GM08714 (cell line): ENCODE results near the gene PRR16.

ENCODE experiments used
- H3K4me3 ChIP-seq: fragments of 200-500 bp; sonication (Bioruptor generic); 2 replicates; pipeline ENCODE4 v1.5.1; 2014; ENCODE audit warnings: mild to moderate bottlenecking, low read length, inconsistent platforms
- ZNF274 ChIP-seq: IDR thresholded peaks from 2 replicates; pipeline ENCODE4 v1.6.1; 2012; ENCODE audit warnings: mild to moderate bottlenecking, low read depth, low read length

Gene PRR16

DNA sequence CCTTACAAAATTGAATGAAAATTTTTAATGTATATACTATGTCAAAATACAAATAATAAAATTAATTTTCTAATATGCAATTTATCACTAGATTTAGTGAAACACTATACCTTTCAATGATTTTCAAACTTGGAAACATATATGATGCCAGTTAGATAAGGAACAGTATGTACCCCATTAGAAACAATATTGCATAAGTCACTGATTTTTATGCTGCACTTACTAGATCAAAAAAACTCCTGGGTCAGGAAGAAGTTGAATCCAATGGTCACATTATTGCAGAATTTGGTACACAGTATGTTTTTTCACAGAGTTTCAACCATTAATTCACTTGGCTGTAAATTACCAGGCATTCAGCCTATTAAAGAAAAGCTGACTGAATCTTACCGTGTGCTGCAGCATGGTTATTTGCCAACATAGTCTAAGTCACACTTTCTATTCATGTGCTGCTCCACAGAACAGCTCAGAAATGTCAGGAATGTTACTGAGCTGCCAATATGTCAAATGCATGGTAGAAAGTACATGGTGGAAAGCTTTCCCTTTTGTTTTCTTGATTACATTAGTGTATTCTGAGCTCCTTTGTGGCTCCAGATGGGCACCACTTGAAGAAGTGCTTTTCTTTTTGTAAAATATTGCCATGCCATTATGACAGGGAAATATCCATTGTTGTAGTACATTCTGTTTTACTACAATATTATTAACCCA lies 9.9 kb upstream of the PRR16 start:
- TF ChIP-seq ZNF274 = no peak
- H3K4me3 ChIP-seq = no peak overlapping the region

DNA sequence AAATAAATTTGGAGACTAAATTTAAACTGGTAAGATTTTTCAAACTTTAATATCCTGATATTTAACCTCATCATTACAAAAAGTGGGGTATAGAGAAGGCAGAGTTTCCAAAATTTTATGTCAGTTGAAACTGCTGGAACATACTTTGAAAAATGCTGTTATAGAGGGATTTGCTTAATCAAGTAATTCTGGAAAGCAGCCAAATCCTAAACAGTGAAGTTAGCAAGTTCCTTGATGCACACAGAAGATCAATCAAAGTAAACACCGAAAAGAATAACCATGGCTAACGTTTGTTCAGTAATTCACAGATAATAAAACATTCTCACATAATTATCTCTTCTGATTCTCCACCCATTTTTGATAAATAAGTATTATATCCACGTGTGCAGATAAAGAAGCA lies 8.1 kb upstream of the PRR16 start:
- no peak for TF ChIP-seq ZNF274
- H3K4me3 ChIP-seq = no peak overlapping the region

DNA sequence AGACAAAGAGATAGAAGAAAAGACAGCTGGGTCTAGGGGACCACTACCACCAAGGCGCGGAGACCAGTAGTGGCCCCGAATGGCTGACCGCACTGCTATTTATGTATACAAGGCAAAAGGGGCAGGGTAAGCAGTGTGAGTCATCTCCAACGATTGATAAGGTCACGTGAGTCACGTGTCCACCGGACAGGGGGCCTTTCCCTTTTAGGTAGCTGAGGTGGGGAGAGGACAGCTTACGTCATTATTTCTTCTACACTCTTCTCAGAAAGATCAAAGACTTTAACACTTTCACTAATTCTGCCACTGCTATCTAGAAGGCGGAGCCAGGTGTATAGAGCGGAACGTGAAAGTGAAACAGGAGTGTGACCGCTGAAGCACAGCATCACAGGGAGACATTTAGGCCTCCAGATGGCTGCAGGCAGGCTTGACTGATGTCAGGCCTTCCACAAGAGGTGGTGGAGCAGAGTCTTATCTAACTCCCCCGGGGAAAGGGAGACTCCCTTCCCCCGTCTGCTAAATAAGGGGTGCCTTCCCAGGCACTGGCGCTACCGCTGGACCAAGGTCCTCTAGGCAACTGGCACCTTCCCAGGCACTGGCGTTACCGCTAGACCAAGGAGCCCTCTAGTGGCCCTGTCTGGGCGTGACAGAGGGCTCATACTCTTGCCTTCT lies 6.1 kb upstream of the PRR16 start:
- peak overlapping the region; percentile 29; the same call in 1 of the 2 replicates for H3K4me3 ChIP-seq
- TF ChIP-seq ZNF274 = no peak

DNA sequence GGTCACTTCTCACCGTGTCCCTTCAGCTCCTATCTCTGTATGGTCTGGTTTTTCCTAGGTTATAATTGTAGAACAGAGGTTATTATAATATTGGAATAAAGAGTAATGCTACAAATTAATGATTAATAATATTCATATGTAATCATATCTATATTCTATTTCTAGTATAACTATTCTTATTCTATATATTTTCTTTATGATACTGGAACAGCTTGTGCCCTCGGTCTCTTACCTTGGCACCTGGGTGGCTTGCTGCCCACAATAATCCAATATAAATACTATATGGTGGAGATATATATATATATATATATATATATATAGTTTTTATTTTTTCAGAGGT lies 5.6 kb upstream of the PRR16 start:
- peak overlapping the region; percentile 29; the same call in 1 of the 2 replicates for H3K4me3 ChIP-seq

DNA sequence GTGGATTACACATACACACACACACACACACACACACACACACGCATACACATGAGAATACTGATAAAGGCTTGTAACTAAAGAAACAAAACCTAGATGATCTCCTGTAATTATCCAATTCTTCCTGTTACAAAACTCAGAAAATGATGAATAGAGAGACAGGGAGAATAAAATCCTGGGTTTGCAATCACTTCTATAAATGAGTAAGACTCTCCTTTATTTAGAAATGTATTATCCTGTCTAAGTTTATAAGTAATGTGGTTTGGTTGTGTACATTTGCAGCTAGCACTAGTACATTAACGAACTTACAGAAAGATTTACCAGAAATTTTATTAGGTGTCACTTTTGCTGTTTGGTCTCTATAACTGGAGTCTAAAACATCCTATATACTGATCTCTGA lies 2.8 kb upstream of the PRR16 start:
- no peak for TF ChIP-seq ZNF274
- H3K4me3 ChIP-seq = no peak overlapping the region

DNA sequence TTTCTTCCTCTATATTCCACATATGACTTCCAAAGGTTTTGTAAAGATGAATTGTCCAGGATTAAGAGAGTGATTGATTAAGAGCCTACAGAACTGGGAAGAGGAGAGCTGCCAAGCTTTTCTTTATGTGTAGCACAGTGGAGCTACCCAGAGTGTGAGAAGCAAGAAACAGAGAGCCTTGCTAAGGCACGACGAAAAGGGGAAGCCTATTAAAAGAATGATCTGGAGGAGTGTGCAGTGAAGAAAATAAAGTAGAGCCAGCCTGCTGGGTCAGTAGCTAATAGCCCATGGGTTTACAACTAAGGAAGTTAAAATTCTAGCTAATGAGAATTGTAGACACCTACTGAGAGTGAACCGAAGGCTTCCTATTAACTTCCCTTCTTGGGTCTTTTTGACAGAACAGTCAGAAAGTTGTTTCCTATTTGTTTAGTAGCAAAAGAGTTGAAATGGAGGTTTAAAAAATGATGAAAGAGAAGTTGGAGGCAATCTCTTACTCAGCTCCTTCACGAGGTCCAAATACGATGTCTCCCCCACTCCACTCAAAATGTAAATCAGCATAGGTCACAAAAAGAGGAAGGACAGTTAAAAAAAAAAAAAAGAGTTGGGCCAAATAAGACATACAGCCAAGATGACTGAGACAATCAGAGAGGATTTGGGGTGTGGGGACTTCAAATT lies 957 bp upstream of the PRR16 start:
- no peak for TF ChIP-seq ZNF274
- H3K4me3 ChIP-seq = no peak overlapping the region

DNA sequence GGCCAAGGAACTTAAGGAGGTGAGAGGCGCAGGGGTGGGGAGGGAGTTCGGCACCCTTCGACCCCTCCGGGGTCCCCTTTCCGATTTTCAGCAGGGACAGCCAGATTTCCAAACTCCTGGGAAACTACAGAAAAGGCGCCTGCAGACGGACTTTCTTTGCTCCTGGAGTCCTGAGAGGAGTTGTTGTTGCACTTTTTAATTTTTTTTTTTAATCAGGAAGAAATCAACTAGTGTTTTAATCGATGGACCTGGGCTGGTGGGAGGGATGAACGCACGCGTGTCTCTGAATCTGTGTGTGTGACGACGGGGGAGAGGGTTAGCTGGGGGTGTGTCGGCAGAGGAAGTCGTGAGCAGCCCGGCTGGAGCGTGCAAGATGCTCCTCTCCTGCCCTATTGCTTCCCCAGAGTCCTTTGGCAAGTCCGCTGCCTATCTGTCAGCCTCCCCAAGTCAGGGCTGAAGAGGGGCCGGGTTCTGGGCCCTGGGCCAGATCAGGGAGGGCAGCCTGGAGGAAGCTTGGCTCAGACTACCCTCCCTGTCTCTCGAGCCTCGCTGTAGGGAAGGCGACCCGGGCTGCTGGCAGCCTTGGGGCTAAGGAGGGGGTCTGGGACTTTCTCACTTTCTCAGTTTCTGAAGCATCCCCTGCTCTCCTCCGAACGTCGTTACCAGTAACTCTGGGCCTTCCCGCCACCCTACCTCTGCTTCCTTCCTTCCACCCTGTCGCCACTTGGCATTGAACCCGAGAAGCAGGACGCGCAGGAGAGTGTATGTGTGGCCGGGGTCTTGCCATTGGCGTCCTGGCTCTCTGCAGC lies 731 bp downstream of the PRR16 start:
- TF ChIP-seq ZNF274 = no peak
- peak overlapping the region; percentile 39; the same call in 1 of the 2 replicates for H3K4me3 ChIP-seq

DNA sequence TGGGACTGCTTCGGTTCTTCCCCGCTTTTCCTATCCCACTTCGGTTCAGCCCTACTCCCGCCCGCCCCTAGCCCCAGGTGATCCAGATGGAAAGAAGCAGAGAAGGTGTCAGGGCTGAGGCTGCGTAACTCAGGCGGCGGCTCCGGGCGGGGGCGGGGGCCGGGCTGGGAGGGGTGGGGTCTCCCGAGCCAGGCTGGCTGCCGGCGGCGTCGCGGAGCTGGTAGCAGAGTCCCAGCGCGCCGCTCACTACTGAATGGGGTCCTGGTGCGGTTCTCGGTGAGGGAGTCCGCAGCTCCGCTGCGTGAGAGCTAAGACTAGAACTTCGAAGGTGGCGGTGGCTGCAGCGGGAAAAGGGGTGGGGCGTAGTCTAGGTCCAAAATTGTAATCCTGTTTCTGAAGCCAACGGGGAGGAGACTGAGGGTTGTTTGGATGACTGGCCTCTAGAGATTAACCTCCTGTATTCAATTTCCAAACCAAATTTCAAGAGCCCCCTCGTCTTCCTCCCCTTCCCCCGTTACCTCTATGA lies 1.4 kb downstream of the PRR16 start:
- no peak for TF ChIP-seq ZNF274
- peak overlapping the region; percentile 3; the same call in 1 of the 2 replicates for H3K4me3 ChIP-seq

DNA sequence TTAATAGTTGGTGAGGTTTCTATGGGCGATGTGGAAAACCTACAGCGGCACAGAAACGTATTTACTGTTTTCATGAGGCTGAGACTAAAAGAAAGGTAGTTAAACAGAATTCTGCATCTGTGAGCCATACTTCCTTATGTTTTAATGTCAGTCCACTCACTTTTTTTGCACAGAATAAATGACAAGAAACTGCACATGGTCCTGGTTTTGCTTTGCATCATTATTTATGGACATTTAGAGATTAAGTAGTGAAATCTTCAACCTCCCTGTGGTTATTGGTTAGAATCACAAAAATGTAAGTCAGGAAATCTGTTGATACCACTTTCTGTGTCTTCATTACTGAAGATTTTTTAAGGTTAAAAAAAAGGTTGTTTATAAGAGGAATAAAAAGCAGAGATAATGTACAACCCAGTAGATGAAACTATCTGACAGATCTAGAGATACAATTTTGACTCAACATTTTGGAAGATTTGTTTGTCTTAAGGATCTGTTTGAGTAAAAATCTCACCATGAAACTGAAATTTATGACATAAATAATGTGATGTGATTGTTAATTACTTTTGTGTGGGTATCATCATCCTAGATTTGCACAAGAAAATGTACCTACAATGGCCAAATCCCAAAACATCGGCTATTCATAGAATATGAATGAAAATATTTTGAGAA lies 2.4 kb downstream of the PRR16 start:
- H3K4me3 ChIP-seq = no peak overlapping the region
- no peak for TF ChIP-seq ZNF274

DNA sequence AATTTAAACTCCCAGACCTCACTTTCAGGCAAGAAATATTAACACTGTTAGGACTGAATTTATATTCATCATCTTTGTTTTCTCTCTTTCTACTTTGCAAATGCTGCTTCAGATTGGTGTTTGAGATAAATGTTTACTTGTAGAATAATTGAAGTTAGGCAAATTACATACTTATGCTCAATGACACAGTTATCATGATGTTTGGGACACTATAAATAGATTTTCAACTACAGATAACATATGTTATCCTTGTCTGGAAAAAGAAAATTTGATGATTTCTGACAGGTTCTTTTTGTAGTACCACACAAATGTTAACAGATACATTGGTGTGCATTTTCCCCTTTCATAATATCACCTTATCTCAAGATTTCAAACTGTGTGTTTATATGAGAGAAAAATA lies 7.9 kb downstream of the PRR16 start:
- no peak overlapping the region for H3K4me3 ChIP-seq
- TF ChIP-seq ZNF274 = no peak

DNA sequence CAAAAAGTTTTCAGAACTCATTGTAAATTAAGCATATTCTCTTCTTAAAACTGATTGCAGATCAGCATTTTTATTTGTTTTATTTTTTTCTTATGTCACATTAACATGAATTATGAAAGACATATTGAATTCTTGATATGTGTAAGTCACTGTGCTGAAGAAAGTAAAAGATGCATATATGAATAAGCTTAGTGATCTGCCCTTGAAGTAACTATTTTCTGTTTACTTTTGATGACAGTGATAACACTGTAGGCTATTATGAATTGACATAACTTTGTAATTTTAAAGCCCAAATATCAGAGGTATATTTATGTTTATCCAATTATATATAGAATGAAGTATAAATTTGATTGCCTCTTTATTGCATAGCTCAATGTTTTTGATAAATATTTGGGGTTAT lies 8.8 kb downstream of the PRR16 start:
- H3K4me3 ChIP-seq = no peak overlapping the region
- TF ChIP-seq ZNF274 = no peak

DNA sequence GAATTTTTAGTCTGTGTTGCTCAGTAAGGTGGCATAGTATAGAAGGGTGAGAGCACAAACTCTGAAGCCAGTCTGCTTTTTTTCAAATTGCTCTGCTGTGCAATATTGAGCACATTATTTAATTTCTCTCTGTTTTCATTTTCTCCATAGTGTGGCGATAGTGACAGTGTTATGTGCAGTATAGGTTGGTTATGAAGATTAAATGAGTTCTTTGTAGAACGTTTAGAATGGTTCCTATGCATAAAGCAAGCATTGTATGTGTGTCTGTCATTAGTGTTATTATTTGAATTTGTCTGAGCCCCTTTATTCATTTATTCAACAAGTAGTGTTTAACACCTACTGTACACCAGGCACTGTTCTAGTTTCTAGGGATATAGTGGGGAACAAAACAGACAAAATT lies 9.2 kb downstream of the PRR16 start:
- TF ChIP-seq ZNF274 = no peak
- no peak overlapping the region for H3K4me3 ChIP-seq

DNA sequence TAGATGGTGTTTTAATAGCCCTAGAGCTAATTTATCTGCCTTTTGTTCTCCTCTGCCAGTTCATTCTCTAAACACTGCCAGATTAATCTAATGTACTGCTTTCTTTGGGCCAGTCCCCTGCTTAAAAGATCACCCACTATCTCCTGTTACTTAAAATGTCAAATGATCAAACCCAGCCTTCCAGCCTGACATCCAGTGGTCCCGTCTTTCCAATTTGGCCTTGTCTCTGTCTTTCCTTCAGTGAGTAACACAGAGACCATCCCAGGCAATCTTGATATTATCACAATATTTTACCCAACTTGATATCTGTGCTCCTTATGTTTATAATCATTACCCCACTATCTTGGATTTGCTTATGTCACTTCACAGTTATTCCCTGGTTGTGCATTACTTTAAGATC lies 12.0 kb downstream of the PRR16 start:
- no peak overlapping the region for H3K4me3 ChIP-seq
- no peak for TF ChIP-seq ZNF274

DNA sequence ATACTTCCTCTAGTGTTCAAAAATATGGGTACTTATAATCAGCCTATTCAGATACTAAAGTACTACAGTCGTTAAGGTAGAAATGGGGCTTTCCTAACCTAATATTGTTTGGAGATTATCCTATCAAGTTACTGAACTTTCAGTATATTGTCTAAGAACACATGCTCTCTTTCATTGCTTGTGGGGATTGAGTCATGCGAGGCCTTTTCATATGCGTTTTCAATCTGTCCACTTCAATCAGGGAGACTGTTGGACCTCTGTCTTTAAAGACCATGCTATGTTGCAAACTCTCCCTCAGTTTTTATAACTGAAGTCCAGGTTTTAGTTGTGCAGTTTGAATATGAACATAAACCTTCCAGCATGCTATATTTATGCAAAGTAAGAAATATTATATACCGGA lies 15.0 kb downstream of the PRR16 start:
- no peak for TF ChIP-seq ZNF274
- no peak overlapping the region for H3K4me3 ChIP-seq
